Stimulated activated CD4-positive, alpha-beta T cell treated with anti-CD3 and anti-CD28 coated beads, Interleukin-15, amount 100 ng/mL, for 1 hour (primary cell): Measurements from ENCODE around the gene QDPR.
"Not testable (repeated sequence)": the region's sequence is repeated elsewhere in the genome, so short reads cannot be mapped to it uniquely, and the experiment has no call there.

ENCODE experiments used
- DNase-seq, 2 donors: peaks; one replicate each; pipeline ENCODE4 v3.0.0-alpha.2; 2020; ENCODE audit warnings: low read depth in 1 of 2, low spot score in 1 of 2

The QDPR gene

DNA sequence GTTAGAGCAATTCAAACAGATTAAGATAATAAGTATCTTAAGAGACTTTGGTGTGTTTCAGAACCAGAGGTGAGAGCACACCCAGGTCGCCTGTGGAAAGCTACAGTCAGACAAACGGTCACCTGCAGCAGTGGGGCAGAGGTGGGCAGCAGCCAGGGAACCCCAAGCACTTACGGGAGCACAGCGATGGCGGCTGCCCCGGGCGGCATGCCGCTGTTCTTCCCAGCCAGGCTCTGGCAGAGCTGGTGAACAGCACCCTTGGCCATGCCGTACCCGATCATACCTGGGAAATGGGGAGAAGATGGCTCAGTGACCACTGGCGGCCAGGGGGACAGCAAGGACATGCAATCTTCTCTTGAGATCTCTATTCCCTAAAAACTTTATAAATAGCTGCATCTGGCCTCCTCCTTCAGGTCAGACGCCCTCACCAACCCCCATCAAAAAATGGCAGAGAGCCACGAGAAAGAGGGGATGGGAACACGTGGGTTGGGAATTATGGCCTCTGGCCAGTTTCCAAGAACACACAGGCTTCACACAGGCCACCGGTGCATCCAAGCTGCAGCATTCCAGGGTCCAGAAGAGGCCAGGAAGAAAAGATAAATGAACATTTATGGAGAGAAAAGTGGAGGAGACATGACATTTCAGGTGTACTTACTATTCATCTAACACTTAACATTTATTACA is 19.7 kb downstream of the QDPR start:
- no peak for DNase-seq

DNA sequence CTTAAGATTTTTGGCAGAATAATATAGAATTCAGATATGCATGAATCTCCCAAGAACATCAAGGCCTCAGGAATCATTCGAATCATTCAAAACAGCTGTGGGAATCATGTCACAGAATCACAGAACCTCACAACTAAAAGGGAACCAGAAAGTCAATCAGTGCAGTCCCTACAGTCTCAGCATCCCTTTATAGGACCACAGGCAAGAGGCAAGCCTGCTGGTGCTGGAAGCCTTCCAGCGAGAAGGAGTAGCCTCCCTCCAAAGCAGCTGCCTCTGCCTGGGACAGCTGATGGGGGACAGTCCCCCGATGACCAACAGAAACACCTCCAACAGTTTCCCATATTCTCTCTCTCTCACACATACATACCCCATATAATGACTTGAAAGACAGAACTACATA is 20.7 kb downstream of the QDPR start:
- DNase-seq: no peak

DNA sequence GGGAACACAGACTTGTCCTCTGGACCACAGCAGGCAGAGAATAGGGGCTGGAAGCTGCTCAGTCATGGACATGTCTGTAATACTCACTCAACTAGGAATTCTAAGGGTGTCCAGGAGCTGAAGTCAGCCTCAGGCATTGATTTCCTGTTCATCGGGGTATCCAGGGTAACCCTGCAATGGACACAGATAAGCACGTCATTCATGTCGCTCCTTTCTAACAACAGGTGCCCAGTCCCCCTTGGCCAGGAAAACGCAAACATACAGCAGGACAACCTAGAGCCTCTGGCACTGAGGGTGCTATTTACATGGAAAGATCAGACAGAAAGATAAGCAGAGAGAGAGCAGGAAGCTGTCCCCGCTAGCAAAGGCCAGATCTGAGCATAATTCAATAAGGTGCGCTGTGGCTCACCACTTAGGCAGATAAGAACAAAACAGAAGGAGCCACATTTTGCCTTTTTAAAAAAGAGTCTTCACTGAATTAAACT is 21.3 kb downstream of the QDPR start:
- no peak for DNase-seq

DNA sequence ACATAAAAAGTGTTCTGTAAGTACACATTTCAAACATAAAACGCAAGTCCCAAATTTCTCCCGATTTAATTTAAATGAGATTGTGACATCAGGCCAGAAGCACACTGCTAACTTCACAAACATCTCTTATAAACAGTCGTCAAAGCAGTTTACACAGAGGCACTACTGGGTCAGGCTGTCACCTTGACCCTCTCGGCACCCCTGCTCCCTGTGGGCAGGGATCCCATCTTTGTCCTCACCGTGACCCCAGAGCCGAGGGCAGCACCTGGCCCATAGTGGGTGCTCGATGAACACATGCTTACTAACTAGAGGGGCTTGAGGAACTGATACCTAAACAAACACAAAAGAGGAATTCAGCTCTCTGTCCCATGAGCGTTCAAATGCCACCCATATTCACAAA is 22.2 kb downstream of the QDPR start:
- DNase-seq: no peak

DNA sequence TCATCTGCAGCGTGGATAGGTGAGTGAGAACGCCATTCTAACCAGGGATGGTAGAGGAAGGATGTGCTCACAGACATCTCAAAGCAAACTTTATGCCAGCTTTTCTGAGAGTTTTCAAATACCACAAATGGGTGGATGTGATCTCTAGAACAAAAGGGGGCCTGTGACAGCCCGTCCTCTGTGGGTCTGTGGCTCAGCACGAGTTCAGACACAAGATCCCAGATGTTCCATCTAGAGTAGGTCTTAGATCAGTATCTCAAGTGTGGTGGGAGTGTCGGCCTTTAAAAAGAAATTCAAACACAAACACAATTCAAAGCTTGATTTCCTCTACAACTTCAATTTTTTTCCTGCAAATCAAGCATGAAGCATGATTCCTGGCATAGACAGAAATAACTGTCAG is 22.8 kb downstream of the QDPR start:
- no peak for DNase-seq

DNA sequence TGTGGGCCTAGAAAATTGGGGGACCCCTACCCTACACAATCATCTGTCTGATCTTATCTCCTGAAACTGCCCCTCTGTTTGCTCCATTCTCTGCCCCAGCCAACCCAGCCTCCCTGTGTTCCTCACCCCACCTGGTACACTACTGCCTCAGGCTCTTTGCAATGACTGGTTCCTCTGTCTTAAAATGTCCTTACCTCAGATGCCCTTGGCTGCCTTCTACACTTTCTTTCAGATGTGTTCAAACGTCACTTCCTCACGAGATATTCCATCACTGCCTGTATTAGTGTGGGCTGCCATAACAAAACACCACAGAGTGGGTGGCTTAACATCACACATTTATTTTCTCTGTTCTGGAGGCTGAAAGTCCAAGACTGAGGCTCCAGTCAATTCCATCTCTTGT is 29.2 kb downstream of the QDPR start:
- DNase-seq: no peak

DNA sequence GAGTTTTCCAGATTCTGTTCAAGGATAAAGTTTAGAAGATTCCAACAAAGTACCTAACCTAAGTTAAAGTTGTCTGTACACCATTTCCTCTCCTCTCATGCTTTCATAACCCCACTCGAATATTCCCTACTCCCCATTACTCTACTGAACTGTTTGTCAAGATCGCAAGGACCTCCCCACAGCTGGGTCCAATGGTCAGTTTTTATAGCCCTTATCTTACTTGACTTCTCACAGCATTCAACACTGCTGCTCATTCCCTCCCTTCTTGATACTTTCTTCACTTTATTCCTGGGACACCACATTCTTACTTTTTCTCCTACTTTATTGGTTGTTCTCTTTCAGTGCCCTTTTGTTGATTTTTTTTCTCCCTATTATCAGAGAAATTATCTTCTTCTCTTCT is 30.9 kb downstream of the QDPR start:
- no peak for DNase-seq

DNA sequence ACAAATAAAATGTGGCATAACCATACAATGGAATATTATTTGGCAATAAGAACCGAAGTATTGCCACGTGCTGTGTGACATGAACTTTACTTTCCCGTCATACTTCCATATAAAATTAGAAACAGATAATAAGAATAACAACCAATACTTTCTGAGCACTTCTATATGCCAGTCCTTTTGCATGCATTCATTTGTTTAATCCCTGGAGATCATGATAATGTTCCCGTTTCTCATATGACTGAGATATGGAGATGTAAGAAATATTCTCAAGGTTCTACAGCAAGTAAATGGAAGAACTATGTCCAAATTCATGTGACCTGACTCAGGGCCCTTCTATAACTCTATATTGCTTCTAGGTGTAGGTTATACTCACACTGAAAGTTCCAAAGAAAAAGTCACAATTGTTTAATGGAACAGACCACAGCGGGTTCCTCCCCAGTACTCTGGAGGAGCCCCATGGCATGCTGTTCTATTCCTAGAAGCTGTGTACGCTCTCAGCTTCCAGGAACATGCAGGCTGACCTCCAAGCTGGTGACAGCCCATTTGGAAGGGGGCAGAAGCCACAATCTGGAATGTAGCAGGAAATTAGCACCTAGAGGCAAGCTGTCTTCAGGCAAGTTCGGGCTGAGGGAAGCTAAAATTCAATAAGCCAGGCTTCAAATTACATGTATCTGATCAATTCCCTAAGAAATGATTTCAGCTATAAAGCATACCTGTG is 31.5 kb downstream of the QDPR start:
- no peak for DNase-seq

DNA sequence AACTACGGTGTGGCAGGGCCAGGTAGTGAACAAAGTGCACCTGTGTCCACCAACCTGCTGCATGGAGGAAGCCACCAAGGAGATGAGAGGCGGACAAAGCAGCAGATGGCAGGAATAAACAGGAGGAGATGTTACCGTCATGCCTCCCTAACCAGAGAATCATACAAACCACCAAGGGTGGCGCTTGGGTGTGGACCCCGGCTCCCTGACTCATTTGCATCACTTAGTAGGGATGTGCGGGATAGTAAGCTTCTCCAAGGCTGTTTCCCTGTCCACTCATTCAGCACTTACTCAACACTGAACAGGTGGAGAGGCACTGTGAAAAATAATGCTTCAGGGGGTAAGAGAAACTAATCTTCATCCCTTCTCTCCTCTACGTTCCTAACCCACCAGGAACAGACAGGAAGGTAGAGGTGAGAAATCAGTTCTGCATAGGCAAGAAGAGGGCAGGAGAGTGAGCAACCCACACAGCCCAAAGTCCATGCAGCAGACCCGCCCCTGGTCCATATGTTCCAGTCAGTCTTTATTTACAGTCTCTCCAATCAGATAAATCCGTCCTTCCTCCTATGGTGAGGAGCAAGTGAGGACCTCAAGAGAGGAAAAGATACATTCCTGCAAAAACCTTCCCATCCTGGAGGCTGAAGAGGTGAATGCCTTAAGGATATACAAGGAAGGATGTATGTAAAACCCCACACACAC is 34.0 kb downstream of the QDPR start:
- DNase-seq: no peak

DNA sequence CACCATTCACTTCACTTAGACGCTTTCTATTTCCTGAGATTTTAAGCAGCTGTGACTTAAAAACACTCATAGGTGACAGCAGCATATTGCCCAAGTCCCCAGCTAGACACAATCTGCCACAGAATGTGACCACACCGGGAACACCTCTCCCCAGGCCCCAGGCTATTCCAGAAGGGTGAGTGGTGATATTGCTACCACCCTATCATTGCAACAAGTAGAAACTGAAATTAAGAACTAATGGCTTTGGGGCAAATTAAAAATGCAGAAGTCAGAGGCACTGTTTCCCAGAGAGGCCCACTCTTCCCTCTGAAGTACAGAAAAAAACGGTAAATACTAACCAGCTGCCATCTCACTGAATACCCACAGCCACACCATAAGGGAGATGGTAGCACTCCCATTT is 35.0 kb downstream of the QDPR start:
- no peak for DNase-seq

DNA sequence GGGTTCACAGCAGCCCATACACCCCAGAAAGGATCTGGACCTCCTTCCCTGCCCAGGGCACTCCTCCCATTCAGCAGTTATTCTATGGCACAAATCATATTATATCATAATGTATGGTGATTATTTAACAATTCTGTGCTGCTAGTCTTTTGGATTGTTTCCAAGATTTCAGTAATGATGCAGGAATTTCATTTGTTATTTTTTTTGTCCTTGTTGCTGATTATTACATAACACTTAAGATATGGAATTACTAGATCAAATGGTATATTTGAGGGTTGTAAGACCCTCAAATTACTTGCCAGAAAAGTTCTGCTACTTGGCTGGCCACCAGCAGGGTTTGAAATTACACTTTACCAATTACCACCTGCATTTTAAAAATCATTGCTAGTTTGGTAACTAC is 36.4 kb downstream of the QDPR start:
- DNase-seq: no peak

DNA sequence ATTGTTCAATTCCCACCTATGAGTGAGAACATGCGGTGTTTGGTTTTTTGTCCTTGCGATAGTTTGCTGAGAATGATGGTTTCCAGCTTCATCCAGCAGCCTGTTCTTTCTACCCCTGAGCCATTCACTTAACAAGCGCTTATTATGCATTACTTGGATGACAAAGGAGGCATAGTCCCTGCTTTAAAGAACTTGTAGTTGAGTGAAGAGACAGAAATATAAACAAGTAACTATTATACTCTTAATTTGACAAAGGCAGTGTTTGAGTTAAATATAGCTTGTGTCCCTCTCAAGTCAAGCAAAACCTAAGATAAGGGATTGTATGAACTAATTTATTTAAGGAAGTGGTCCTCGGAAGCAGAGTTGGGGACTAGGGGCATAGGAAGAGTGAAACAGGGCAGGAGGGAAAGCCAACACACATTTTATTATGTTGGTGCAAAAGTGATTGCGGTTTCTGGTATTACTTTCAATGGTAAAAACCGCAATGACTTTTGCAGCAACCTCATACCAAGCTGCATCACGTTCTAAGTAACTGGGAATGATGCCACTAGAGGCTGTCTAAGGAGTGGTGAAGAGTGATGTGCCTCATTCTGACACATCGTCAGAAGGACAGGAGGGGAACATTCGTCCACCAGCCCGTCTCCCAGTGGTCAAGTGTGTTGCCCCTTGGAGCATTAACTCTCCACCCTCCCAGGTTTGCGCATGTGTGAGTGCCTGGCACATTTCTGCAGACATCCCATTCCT is 41.8 kb downstream of the QDPR start:
- no peak for DNase-seq

DNA sequence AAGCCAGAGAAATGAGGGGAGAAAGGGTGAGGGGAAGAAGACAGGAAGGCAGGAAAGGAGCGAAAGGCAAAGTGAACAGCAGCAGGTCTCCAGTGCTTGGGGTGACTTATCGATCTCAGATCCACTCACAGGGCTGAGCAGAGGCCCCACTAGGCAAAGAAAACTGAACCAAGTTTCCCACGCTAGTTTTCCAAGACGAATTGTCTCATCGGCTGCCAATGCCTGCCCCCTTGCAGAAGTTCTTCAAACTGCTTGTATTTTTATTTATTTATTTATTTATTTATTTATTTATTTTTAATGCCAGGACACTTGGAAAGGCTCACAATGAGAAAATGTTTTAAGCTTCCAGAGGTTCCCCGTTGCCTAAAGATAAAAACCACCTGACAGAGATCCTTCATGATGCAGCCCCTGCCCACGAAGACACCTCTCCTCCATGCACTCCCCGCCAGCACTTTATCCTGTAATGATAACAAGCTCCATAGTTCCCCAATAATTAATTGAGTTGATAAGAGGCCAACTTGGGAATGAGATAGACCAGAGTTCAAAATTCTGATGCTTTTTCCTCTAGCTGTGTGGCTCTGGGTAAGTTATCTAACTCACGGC is 43.2 kb downstream of the QDPR start:
- no peak for DNase-seq

DNA sequence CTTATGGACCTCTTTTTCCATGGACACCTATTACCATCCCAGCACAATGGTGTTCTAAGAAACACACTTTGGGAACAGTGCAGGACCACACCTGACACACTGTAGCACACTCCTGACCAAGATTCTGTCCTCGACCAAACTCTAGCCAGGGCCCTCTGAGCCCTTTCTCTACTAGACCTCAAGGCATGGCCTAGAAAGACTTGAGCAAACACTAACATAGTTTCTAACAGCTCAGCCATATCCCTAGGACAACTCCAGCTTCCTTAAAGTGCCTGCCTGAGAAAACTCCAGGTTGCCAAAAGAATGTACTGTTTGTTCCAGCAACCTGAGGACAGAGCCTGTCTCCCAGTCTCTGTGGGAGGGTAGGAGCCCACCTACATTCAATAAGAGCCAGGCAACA is 48.3 kb downstream of the QDPR start:
- no peak for DNase-seq

DNA sequence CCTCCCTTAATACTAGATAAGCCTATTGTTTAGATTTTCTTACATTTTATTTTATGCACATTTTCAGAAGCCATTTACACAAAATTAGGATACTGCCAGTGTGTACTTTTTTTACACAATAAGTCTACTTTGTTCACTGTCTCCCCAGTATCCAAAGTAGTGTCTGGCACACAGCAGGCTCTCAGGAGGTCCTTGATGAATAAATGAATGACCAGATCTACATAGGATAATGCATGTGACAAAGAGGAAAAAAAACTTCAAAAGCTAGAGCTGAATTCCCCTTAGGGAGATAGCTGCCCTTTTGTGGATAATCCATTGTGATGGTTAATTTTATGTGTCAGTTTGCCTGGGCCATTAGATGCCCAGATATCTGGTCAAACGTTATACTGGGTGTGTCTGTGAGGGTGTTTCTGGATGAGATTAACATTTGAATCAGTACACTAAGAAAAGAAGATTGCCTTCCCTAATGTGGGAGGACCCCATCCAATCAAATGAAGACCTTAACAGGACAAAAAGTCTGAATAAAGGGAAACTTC is 61.6 kb downstream of the QDPR start:
- no peak for DNase-seq

DNA sequence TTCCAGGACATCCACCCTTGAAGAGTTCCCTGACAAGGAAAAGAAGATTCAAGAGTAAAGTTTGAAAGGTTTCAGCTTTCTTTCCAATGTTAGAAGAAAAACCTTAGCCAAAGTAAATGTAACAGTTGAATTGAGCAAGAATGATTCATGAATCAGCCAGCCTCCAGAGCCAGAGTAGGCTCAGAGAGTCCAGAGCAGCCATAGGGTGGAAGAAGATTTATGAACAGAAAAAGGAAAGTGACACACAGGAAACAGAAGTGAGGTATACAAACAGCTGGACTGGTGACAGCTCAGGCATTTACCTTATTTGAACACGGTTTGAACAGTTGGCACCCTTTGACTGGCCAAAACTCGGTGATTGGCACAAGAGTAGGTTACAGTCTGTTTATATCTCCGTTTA is 63.2 kb downstream of the QDPR start:
- DNase-seq: no peak

DNA sequence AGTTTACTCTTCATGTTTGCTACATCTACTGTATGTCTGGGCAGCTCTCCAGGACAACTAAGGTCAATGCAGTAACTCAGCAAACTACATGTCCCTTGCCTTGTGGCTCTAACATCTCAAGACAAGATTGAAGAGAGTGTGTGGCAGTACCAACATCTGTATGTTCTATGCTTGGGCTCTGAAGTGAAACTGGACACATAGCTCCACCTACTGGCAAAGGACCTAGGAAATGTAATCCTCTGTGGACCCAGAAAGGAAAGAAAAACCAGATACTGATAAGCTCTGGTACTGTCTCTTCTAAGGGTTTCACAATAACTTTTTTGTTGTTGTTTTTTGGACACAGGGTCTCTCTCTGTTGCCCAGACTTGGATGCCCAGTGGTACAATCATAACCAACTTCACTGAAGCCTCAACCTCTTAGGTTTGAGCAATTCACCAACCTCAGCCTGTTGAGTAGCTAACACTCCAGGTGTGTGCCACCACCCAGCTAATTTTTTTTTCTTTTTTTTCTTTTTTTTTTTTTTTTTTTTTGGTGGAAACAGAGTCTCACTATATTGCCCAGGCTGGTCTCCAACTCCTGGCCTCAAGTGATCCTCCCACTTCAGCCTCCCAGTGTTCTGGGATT is 64.1 kb downstream of the QDPR start:
- peak in 1 of 2 donors; percentile 10 for DNase-seq

DNA sequence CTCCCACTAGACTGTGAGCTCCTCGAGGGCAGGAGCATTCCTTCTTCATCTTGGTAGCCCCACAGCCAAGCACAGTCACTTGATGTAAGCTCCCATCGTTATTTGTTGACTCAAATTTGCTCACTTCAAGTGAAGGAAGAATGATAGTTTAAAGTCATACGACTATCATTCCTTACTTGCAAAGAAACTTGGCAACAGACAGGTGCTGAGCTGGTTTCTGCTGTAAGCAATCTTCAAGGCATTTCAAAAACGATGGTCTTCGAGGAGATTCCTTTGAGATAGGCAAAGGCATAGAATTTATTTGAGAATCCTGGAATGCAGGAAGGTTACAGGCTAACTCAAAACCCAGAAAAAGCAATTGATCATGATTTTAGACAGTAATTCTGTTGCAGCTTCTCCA is 64.8 kb downstream of the QDPR start:
- DNase-seq: no peak

DNA sequence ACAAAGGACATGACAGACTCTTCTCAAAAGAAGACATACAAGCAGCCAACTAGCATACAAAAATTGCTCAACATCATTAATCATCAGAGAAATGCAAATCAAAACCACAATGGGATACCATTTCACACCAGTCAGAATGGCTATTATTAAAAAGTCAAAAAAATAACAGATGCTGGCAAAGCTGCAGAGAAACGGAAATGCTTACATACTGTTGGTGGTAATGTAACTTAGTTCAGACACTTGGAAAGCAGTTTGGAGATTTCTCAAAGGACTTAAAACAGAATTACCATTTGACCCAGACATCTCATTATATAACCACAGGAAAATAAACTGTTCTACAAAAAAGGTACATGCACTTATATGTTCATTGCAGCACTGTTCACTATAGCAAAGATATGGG is 69.4 kb downstream of the QDPR start:
- DNase-seq: not testable (repeated sequence)

DNA sequence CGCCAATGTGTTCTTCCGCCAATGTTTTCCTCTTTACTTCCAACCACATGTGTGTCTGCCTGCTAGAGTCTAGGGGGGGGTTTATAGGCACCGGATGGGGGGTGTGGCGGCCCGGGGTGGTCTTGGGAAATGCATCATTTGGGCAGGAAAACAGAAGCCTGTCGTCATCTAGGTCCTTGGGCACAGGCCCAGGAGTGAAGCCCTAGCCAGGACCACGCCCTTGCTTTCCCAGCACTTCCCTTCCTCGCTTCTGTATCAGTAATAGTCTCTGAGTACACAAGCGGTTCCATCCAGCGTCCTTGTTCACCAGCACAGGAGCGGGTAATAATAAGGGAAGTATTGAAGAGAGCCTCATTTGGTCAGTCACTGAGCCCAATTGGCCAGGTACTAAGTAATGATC is 74.5 kb downstream of the QDPR start:
- no peak for DNase-seq

DNA sequence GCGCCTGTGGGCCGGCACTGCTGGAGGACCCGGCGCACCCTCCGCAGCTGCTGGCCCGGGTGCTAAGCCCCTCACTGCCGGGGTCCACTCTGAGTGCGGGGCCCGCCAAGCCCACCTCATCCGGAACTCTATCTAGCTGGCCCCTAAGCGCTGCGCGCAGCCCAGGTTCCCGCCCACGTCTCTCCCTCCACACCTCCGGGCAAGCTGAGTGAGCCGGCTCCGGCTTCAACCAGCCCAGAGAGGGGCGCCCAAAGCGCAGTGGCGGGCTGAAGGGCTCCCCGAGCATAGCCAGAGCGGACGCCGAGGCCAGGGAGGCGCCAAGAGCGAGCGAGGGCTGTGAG is 75.2 kb downstream of the QDPR start:
- DNase-seq: no peak
